HG02759 (cell line): ENCODE measurements around the gene LSAMP.

Experiments used
- ATAC-seq: cut with Tn5 transposase; IDR thresholded peaks from one replicate; pipeline ENCODE4 v1.9.1; 2021; ENCODE audit warnings: mild to moderate bottlenecking, moderate library complexity; ENCODE audit not compliant: unreplicated experiment

The LSAMP gene

GRCh38 chr3:116065501-116065900 is 379.8 kb downstream of the LSAMP start:
- ATAC-seq: no peak

GRCh38 chr3:116064646-116065045 is 380.6 kb downstream of the LSAMP start:
- no peak for ATAC-seq

DNA sequence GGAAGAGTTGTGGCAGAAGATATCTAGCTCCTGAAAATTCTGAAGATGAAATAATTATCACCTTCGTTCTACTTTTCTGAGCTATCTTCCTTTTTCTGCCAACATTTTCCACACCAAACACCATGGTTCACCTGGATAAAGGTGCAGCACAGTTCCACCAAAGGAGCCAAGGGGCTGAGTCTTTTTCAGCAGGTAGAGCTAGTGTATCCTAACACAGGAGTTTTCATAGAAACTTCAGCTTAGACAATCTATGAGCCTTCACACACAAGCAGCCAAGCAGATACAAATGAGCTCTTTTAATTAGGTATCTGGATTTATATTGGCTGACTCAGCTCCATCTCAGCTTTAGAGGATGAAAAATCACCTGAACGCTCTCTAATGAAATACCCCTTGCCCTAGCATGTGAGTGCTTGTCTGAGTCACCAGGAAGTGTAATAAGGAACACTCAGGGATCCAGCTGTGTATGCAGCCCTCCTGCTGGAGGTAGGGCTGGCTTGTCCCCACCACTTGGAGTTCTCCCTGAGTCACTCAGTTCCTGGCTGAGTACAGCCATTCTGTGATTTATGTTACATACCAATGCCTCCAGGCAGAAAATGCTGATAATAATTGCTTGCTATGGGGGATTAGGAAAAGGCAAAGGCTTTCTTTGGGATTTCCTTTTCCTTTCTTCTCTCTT is 385.7 kb downstream of the LSAMP start:
- no peak for ATAC-seq

DNA sequence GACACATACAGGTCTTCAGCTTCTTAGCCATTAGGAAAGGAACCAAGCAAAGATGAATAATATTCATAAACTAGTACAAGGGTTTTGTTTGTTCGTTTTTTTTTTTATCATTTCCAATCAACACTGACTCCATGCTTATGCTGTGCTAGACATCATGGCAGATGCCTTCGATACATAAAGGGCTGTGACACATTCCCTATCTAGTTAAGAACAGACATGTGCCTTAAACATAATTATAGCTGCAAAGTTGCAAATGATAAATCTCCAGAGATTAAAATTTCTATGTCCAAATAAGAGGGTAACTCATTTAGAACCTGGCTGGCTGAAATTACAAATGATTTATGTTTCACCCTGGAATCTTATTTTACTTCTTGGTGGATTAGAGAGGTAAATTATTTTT is 386.4 kb downstream of the LSAMP start:
- ATAC-seq: no peak

DNA sequence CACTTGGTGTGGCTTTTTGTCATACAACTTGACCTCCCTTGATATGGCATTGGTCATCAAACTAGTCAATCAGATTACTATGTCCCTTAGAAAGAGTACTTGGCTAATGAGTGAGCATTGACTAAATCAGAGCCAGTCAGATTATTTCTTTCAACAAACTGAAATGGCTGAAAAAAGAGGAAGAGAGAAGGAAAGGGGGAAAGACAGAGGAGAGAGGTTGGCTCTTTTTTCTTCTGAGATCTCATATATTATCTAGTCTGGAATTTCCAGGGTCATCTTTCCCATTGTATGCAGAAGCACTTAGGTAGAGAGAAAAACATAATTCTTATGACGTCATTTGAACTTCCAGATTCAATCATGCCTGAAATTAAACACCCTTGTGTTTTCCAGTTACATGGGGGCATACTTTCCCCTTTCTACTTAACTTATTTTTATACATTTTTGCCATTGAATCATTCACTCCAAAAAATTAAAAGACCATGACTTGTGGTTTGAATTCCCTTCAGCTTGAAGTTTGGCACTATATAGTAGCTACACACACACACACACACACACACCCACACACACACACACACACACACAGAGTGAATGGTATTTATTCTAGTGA is 387.8 kb downstream of the LSAMP start:
- ATAC-seq: peak; percentile 45

- peak; percentile 74 for ATAC-seq
Measured at GRCh38 chr3:116056280-116056679, 389.0 kb downstream of the LSAMP start.

DNA sequence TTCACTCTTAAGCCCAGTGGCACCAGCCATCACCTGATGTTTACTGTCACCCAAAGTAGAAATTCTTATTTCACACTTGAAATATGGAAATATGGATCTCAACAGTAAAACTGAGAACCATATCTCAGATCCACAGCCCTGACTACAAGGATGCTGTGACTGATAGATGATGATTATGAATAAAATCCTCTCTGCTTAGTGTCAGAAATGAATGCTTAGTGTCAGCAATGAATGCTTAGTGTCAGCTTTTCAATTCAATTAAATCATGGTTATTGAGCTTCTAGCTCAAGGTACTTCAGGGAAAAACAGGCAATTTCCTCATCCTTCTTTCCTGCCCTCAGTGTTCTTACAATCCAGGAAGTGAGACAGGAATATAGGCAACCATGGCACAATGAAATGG is 392.3 kb downstream of the LSAMP start:
- no peak for ATAC-seq

DNA sequence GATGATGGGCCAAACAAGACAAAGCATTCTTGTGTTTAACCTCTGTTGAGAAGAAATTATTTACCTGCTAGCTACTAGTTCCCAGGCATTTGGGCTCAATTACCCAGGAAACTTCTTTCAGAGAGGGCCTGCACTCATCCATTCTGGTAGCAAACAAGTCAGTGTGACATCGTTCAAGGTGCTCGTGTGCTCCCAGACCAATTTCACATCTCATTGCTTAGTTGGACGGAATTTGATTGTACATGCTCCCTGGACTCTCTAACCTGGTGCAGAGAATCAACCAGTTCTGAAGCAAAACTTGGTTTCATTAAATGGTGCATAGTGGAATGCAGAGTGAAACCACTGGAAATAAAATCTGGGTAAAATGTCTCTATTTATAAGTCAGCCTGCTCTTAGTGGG is 392.7 kb downstream of the LSAMP start:
- no peak for ATAC-seq

DNA sequence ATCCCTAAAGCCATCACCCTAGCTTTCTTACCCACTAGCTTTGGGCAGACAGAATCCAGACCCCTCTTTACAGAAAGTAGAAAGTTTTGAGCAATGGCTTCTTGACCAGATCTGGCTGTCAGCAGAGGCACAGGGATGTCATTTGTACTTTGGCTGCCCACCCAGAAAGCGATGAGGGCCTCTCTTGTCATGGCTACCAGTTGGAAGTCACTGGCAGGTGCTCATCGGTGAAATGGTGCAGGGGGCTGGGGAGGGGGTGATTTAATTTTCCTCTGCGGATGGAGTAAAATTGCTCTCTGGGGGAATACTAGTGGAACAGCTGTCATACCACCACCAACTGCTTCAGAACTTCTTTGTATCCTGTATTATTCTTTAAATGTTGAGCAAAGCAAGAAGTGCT is 393.7 kb downstream of the LSAMP start:
- ATAC-seq: no peak

DNA sequence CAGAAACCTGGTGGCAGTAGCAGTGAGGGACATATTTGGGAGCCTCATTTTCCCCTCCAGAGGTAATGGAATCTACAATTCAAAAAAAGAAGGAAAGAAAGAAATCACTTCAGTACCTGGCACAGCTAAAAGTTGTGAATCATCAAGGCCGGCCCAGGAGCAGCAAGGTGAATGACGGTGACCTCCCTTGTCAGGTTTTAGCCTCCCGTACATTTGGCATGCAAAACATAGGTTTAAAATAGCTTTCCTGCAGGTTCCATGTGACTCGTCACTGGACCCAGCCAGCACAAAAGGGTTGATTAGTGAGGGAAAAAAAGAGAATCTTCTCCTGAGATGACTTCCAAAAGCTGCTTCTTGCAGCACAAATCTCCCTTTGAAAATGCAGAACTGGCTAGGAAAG is 394.2 kb downstream of the LSAMP start:
- ATAC-seq: peak; percentile 60

DNA sequence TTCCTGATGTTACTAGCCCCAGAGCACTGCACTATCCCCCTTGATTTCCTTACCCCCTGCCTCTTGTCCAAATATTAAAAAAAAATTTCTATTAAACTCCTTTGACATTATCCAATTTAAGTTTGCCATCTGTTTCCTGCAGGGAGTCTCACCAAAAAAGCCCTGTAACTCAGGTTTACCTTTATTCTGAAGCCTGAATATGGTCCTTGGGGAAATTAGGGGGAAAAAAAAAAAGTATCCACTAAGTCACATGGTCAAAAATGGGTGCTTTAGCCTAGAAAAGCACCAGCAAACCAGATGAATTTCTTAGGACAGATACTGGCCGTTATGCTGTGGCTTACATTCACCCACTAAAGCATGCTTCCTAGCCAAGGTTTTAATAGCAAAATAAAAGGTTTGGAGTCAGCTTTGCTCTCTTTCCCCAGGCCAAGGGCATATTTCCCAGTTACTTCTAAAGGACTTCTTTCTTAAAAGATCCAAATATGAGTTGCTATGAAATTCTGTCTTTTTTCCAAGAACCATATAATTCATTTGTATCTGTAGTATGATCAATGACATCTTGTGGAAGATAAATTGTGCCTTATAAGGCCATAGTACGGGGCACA is 394.9 kb downstream of the LSAMP start:
- ATAC-seq: no peak

- no peak for ATAC-seq
Measured at GRCh38 chr3:116048991-116049390, 396.3 kb downstream of the LSAMP start.

DNA sequence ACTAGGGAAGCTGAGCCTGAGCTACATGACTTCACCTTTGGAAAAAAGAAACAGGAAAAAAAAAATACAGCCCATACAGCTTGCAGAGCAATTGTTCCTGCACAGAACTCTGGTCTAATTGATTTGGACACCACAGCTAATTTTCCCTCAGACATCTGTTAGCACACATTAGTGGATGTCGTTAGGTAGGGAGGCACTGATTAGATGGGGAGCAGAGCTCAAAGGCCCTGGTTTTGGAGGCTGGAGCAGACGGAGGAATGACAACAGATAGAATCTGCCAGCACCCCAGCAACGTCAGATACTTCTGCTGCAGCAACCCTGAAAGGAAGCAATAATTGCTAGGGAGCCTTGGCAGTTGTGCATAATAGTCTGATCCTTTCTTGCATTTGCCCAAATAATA is 398.9 kb downstream of the LSAMP start:
- no peak for ATAC-seq

GRCh38 chr3:116045314-116045713 is 400.0 kb downstream of the LSAMP start:
- ATAC-seq: no peak

GRCh38 chr3:116040152-116040551 is 405.1 kb downstream of the LSAMP start:
- ATAC-seq: no peak

- no peak for ATAC-seq
Measured at GRCh38 chr3:116039651-116039985, 405.7 kb downstream of the LSAMP start.

DNA sequence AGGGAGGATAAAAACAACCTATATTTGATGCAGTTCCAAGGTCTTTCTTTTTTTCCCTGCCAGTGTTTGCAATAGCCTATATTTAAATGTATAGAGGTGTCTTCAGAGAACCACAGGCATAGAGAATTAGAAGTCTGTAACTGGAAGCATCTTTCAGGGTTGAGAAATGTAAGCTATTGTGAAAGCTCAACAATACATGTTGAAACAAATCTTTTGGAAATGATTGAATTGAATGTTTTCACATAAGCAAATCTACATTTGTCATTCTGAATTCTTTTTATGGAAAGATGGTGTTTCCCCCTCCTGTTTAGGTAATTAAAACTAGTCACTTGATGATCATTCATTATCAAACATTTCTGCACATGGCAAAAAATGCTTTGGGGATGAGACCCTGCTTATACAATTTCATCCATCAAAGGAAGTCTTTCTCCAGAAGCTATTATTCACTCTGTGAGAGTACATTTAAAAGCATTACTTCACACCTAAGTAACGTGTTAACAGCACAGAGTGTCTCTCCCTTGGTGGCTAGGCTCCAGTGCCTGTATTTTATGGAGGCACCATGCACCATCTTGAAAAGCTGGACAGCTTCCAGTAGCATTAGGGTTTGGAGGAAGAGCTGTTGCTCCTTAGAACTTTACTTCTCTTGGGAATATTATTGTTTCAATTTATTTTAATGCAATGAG is 406.2 kb downstream of the LSAMP start:
- ATAC-seq: no peak

- ATAC-seq: peak; percentile 99
Measured at GRCh38 chr3:116037954-116038911, 407.1 kb downstream of the LSAMP start.

- ATAC-seq: no peak
Measured at GRCh38 chr3:116035429-116035828, 409.9 kb downstream of the LSAMP start.

GRCh38 chr3:116034794-116035193 is 410.5 kb downstream of the LSAMP start:
- ATAC-seq: no peak

GRCh38 chr3:116034086-116034485 is 411.2 kb downstream of the LSAMP start:
- no peak for ATAC-seq
